Neural progenitor cell (in vitro differentiated cells): Measurements from ENCODE around the gene FBXL13.

ENCODE experiments used
- EZH2phosphoT487 ChIP-seq: fragments of 200-600 bp; sonication (generic); IDR thresholded peaks from 2 replicates; pipeline ENCODE4 v1.6.1; 2017; ENCODE audit warnings: antibody characterized with exemption
- TF ChIP-seq, protein P1 (sequence below): fragments of 200-600 bp; sonication (generic); IDR thresholded peaks from 2 replicates; pipeline ENCODE4 v1.5.1; 2017; ENCODE audit warnings: antibody characterized with exemption, mild to moderate bottlenecking

GRCh38 chr7:102926783-102927140 lies 147.8 kb downstream of the FBXL13 start:
- TF ChIP-seq, protein P1, sequence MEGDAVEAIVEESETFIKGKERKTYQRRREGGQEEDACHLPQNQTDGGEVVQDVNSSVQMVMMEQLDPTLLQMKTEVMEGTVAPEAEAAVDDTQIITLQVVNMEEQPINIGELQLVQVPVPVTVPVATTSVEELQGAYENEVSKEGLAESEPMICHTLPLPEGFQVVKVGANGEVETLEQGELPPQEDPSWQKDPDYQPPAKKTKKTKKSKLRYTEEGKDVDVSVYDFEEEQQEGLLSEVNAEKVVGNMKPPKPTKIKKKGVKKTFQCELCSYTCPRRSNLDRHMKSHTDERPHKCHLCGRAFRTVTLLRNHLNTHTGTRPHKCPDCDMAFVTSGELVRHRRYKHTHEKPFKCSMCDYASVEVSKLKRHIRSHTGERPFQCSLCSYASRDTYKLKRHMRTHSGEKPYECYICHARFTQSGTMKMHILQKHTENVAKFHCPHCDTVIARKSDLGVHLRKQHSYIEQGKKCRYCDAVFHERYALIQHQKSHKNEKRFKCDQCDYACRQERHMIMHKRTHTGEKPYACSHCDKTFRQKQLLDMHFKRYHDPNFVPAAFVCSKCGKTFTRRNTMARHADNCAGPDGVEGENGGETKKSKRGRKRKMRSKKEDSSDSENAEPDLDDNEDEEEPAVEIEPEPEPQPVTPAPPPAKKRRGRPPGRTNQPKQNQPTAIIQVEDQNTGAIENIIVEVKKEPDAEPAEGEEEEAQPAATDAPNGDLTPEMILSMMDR = no peak
- TF ChIP-seq EZH2phosphoT487 = no peak
